Measurements from ENCODE around the gene NCKAP1. TPM values are rescaled to one million over a fixed set of nuclear protein-coding genes. Genes with fewer than 3 reads are reported as not detected.
"Not testable (repeated sequence)": the region's sequence is repeated elsewhere in the genome, so short reads cannot be mapped to it uniquely, and the experiment has no call there.

NCKAP1 gene
- total RNA-seq, 1 donor from 2014 or later = 171 TPM

DNA sequence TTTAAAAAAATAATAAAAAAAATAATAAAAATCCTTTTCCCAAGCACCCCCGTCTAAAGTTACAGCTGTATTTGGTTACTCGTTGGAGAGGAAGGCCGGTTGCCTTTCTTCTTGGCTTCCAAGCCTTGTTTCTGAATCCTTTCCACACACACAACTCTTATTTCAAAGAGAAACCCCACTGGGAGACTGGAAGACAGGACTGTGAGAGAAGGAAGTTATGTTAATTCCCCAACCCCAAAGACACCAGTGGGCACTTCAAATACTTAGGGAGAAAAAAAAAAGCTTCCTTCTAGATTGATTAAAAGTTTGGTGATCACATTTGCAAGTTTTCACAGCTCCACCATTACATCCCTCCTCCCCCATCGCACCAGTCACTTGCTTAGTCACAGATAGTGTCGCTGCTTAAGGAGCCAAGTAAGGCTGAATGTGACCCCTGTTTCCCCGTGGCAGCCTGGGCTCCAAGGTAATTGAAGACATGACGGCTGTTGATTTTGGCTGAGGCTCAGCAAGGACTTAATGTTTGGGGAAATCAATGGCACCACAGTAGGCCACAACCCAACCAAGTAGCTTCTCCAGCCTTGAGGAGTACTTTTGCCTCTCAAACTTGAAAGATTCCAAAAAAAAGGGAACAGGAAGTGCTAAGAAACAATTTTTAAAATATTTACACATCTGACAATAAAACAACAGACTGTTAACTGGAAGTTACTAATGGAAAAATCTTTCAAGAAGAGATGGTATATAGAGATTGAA lies 131.0 kb downstream of the NCKAP1 start:
- DNase-seq = peak; percentile 21

DNA sequence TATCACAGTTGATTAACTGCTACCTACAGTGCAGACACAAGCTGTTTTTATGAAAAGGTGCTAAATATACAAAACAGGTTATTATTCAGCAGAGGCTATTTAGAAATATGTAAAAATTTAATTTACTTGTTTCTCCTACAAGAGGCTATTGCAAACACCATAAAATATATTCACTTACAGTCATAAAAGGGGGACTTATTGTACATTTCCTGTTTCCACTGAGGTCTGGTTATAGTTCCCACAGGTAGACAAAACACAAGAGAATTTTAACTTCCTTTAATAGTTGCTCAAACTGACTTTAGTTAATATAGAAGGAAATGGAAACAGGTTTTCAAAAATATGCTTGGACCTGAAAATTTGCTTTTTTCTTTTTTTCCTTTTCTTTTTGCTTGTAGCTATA lies 131.8 kb downstream of the NCKAP1 start:
- DNase-seq = no peak

DNA sequence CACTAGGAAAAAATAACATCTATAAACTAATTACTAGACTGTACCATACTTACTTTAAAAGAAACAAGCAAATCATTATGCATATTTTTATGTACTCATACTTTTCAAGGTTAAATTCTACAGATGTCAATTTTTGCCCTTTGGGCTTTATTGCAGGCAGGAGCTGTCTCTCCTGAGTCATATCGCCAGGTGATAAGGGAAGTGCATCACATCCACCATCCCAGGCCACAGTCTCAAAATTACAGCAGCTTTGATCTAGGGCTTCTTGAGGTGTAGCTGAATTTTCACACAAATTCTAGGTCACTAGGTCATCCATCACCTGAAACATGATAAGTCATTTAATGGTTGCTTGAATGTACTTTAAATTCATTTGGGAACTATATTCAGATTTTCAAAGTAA lies 133.4 kb downstream of the NCKAP1 start:
- no peak for DNase-seq

DNA sequence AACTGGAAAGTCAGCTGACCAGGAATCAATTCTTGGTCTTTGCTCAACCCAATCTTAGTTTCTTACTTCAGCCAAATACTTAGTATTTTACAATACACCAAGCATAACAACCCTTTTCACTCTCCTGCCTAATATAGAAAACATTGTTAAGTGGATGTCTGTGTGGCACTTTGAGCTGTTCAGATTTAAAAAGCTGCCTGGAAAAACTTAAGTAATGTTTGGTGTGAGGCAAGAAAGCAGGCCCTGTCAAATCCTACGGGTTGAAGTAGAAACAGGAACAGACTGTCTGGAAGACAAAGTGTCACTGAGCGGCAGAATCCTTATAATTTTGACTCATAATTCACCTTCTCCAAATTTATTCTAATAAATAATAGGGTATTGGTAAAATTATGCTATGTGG lies 134.7 kb downstream of the NCKAP1 start:
- no peak for DNase-seq

DNA sequence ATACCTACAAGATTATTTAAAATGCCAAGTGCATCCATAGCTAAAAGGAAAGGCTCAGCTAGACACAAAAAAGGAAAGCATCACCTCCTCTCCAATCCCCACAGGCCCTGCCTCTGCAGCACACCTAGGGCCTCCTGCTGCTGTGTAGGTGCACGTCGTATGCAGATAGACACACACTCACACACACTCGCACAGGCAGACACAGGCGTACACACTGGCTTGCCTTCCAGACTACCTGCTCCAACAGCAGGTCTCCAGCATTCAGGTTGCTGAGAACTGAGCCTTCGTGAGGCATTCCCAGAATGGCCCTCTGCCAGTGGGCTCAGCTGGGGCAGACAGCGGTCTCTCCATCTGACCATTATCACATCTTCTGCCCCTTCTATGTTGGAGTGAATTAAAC lies 136.5 kb downstream of the NCKAP1 start:
- no peak for DNase-seq

DNA sequence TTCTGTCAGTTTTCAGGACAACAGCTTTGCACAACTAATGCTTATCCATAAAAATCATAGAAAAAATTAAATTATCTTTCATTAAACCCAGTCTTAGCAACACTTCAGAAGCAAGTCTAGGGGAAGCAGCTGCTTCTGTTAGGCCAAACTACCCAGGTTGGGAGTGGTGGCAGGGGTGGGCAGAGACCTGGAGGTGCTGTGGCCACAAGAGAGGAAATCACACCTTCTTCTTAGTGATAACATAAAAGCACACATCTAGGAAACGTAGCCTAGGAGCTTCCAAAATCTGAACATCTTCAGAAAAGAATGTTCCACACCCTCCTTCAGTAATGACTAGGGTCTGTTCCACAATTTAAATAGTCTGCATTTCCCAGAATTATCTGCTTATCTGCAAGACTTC lies 139.5 kb downstream of the NCKAP1 start:
- DNase-seq = no peak

DNA sequence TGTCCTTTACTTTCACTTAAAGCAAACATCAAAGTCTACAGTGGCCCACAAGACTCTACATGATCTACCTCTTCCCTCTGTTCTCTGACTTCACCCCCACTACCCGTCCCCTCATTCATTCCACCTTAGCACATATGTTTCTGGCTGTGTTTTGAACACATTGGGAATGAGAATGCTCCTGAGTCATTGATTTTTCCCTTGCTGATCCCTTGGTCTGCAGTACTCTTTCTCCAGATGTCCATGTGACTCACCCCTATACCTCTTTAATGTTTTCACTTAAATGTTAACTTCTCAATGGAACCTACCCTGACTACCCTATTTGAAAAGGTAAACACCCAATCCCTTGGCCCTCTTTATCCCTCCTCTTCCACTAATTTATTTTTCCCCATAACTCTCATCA lies 141.1 kb downstream of the NCKAP1 start:
- no peak for DNase-seq

DNA sequence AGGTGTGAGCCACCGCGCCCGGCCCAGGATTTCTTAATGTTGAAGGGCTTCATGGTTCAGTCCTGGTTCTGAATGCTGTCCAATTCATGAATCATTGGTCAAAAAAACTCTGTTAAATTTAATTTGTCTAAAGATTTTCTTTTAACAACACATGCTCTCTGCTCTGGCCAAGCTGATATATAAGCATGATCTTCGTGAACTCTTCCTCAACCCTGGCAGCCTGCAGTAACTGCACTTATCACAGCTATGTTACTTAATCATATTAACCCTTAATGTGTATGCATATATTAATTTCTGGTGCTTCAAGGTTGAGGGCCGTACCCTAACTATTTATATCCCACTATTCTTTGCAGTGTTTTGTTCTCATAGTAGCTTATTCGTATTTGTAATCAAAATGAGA lies 142.5 kb downstream of the NCKAP1 start:
- no peak for DNase-seq

DNA sequence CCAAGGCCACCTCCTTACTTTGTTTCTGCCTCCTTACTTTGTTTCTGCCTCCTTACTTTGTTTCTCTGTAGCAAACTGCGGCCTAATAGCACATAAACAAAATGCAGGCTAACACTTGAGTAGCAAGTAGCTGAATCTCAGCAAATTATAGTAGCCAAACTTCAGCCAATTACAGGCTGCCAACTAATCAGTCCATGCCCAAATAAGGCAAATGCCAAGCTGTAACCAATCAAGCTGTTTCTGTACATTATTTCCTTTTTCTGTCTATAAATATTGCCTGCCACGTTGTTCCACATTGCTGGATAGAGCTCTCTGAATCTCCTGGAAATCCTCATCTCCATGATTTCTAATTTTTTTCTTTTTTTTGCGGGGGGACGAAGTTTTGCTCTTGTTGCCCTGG lies 143.1 kb downstream of the NCKAP1 start:
- no peak for DNase-seq

DNA sequence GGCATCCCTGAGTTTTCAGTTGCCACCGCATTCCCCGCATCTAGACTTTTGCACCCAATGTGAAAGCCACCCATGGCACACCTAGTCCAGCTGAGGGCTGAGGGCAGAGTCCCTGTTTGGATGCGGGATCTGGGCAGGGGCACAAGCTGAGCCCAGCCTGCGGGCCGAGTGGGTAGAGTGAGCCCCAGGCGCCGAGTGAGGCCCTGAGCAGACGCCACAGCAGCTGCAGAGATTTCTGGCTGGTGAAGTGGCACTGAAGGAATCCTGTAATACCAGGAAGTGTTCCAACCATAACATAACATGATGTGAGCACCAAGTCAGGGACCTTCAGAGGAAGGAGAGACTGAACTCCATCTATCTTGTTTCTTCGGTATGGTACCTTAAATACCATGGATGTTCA lies 144.1 kb downstream of the NCKAP1 start:
- no peak for DNase-seq

DNA sequence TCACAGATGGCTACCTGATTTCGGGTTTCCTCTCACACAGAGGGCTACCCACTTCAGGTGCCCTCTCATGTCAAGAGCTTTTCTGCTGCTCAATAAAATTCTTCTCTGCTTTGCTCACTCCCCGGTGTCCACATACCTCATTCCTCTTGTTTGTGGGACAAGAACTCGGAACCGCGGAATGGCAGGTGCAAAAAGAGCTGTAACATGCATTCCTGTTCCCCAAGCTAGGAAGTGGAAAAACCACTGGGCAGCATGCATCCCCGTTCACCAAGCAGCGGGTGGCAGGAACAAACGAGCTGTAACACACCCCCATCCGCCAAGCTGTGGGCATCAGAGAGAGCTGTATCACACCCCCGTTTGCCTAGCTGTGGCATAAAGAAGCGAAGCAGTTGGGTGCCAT lies 144.6 kb downstream of the NCKAP1 start:
- DNase-seq = no peak

DNA sequence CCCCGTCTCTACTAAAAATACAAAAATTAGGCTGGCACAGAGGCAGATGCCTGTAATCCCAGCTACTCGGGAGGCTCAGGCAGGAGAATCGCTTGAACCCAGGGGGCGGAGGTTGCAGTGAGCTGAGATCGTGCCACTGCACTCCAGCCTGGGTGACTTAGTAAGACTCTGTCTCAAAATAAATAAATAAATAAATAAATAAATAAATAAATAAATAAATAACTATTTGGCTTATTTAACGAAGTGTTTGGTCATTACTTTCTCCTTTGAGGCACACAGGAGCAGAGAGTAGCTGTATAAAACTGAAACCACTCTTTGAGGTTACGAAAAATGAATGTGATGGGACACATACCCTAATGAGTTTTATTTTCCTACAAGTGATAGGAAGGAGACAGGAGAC lies 145.2 kb downstream of the NCKAP1 start:
- DNase-seq = not testable (repeated sequence)

DNA sequence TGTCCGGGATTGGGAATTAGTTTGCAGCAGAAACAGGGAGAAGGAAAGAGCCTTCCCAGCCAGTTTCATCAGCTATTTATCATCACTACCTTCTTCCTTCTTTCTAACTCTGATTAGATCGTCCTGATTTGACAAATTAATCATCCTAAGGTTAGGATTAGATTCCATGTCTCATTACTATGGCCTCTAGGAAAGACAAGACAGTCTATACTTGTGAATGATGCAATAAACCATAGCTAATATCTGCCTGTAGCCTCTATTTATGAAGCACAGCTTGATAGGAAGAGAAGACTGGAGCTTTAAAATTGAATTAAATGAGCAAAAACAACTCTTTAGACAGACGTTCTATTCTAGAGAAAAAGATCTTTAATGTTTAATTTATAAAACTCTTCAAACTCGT lies 146.6 kb downstream of the NCKAP1 start:
- DNase-seq = no peak

DNA sequence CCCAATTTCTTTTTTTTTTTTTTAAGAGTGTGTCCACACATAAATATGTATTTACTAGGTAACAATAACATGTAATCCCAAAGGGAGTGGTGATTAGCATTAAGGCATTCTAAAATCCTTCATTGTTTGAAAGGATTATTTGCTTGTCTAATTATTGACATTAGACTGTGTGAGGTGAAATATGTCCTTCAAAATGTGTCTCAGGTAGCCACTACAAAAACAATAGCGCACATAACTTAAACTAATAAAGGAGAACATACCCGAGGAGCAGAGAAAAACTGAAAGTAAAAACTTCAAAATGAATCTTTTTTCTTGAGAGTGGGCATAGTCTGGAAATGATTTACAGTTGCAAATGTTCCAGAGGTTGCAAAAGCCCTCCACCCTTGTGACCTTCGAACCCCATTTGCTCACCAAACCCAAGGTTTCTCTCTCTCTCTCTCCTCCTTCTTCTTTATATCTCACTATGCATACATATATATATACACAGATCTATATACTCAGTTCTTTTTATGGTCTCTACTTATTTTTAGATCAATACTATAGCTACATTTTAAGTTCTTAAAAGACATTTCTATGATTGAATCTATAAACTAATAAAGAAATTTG lies 147.4 kb downstream of the NCKAP1 start:
- no peak for DNase-seq

DNA sequence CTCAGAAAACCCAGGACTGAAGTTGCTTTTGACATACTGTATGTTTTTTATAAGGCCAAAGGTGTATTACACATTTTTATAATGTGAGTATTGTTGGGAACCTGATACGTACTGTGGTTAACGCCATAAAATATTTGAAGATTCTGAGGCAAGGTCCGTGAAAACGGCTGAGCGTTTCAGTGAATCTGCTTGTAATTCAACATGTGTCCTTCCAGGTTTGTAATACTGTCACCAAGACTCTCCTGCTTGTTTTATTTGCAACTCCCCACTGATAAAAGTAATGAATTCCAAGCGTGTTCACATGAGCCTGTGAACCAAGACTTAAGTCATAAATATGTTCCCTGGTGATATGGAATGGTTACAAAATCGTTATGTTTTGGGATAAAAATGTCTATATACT lies 148.0 kb downstream of the NCKAP1 start:
- no peak for DNase-seq

DNA sequence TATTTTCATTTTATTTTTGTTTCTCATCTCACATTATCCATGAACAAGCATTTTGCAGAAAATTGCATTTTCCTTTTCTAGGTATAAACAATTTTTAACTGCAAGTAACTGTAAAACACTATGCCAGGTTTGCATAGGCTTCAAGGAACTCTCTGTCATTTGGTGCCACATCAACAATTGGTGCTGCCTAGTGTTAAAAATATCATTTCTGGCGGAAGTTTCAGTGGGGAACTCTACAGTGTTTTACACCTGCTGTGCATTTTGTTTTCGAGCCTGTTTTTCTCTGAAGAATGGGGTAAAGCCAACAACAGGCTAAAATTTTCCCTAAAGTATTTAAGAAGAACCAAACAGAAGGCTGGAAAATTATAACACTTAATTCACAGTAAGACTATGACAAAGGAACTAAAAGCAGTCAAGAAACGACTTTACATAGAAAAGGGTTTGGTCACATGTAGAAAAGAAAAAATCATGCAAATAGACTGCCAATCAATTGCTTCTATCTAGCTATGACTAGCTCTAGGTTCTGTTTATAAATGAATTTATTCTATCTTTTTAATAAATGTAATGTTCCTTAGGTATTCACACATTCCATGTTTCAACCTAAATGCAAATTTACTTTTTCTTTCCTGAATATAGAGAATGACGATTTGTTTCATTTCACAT lies 150.4 kb downstream of the NCKAP1 start:
- no peak for DNase-seq

DNA sequence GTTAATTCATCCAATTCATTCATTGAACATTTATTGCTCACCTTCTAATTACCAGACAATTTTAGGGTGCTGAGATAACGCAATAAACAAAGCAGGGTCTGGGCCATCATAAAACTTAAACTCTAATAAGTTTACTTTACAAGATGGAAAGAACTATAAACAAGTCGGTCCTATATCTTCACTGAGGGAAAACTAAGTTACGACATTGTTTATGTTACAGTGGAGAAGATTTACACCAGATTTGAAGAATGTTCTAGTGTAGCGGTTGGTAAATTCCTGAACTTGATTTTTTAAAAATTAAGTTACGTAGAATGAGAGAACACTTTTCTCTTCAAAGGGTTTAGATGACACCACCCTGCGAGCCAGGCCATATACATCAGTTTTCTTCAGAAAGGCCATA lies 151.2 kb downstream of the NCKAP1 start:
- no peak for DNase-seq

DNA sequence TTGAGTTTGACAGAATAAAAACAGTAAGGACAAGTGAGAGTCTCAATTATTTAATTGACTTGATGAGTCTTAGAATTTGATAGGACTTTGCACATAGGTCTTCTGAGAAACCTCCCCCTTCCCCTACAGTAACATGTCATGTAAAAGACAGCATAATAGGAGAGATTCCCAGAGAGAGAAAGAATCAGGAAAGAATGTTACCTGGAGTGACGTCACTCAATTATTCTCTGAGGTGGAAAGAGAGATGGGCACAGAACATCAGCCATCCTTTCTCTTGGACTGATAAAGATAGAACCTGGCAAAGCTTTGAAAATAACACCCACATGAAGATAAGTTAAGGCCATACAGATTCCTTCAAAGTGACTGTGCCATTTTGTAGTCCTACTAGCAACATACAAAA lies 152.5 kb downstream of the NCKAP1 start:
- no peak for DNase-seq

DNA sequence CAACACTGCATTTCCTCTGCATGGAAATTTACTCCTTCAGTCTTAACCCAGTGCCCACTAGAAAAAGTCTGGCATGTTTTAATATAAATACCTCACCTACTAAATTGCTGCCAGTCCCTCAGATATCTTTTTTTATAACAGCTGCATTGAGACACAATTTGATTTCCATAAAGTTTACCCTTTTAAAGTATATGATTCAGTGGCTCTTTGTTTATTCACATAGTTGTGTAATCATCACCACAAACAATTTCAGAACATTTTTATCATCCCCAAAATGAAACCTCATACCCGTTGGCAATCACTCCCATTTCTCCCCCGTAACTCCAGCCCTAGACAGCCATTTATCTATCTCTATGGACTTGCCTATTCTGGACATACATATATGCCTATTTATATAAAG lies 154.8 kb downstream of the NCKAP1 start:
- no peak for DNase-seq

DNA sequence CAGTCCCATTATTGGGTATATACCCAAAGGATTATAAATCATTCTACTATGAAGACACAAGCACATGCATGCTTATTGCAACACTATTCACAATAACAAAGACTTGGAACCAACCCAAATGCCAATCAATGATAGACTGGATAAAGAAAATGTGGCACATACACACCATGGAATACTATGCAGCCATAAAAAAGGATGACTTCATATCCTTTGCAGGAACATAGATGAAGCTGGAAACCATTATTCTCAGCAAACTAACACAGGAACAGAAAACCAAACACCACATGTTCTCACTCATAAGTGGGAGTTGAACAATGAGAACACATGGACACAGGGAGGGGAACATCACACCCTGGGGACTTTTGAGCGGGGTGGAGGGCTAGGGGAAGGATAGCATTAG lies 158.2 kb downstream of the NCKAP1 start:
- DNase-seq = not testable (repeated sequence)

DNA sequence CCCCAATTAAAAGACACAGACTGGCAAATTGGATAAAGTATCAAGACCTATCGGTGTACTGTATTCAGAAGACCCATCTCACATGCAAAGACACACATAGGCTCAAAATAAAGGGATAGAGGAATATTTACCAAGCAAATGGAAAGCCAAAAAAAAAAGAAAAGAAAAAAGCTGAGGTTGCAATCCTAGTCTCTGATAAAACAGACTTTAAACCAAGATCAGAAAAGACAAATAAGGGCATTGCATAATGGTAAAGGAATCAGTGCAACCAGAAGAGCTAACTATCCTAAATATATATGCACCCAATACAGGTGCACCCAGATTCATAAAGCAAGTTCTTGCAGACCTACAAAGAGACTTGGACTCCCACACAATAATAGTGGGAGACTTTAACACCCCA lies 161.6 kb downstream of the NCKAP1 start:
- DNase-seq = not testable (repeated sequence)

DNA sequence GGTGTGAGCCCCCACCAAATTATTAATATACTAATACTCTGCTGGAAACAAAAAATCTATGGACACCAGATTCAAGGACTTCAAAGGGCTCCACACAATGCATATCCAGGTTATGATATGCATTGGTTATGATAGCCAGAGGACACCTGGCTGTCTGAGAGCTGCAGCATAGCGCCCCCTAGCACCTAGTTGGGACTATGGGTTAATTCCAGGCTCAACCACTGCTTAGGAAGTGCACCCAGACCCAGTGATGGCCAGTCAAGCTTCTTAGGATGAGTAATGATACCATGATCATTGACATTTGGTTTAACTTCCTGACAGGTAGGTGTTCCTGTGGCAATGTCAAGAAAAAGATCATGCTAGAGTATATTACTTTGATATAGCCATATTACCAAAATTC lies 168.0 kb downstream of the NCKAP1 start:
- DNase-seq = peak; percentile 23

DNA sequence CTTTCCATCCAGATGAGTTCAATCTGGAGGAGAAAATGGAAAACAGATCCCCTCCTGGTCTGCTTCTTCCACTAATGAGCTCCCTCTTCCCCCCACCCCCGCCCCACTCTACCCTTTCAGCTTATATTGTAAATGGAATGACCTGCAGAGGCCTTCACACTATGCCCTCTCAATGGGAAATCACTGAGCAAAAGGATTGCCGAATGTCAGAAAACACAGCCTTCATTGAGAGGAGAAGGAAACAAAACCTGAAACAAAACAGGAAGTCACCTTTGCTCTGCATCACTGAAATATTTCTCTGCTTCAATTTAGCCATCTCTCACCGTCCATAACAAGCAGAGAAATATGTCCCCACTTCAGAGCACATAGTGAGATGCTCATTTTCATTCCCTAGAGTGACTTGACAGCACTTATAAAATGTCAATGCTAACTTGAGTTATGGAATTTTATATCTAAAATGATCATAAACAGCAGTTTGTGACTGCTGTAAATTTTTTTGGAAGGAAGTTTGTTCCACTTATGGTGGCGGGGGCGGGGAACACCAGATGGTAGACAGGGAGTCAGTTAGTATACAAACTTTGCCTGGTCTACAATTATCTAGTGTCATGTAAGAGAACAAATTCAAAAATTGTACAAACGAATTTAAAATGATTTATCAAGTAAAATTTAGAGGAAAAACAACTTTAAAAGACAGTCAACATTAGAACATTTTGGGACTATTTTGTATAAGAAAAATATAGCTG lies 170.0 kb downstream of the NCKAP1 start:
- DNase-seq = no peak
